Activated CD4-positive, alpha-beta T cell treated with anti-CD3 and anti-CD28 coated beads, Interleukin-2, amount 50 U/mL, for 4 hours (primary cell): ENCODE data around the gene MBD4.
"Not testable (repeated sequence)": the region's sequence is repeated elsewhere in the genome, so short reads cannot be mapped to it uniquely, and the experiment has no call there.

ENCODE experiments used
- DNase-seq, 2 experiments: peaks; one replicate each; pipeline ENCODE4 v3.0.0-alpha.2; 2020

The MBD4 gene

DNA sequence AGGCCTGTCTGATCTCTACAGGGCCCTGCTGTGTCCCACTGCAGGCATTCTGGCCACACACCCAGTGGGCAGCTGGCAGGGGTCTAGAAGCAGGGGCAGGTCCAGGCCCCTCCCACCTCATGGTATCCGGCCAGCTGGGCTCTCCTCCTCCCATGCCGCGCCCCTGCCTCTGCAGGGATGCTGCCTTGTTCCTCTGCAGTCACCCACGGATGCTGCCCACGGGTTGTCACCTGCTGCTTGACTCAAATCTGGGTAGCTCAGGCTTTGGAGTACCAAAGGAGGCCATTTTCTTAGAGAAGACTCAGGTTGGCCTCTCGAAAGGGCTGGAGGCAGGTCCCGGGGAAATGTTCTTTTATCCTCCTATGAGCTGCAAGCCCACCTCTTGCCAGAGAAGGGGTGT lies 36.3 kb downstream of the MBD4 start:
- DNase-seq, result no peak

DNA sequence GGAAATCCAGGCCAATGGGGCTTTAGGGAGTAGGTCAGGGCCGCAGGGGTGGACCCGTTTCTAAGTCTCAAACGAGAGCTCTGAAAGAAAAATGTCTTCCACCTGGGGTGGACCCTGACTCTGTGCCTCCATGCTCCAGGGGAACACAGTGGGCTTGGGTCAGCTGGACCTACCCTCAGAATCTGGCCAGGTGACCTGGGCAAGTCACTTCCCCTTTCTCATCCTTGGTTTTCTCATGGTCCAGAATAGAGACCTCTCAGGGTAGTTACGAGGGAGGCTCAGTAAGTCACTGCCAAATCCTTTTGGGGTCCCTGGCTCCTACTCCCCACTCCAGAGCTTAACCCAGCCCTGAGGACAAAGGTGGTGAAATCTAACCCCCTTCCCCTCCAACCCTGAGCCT lies 37.1 kb downstream of the MBD4 start:
- no peak for DNase-seq

DNA sequence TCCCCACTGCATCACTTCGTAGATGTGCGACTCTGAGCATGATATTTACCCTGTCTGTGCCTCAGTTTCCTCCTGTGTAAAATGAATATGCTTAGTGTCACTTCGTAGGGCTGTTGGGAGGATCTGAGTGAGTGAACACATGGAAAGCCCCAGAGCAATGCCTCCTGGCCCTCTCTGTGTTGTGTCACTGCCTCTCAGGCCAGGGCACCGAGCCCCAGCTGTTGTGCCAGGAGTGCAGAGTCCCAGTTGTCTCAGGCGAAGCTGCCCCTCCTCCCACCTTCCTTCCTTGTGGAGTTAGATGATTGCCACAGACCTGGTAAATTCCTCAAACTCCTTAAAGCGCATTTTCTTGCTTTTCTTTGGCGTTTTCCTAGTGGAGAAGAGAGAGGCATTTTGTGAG lies 37.5 kb downstream of the MBD4 start:
- no peak for DNase-seq

DNA sequence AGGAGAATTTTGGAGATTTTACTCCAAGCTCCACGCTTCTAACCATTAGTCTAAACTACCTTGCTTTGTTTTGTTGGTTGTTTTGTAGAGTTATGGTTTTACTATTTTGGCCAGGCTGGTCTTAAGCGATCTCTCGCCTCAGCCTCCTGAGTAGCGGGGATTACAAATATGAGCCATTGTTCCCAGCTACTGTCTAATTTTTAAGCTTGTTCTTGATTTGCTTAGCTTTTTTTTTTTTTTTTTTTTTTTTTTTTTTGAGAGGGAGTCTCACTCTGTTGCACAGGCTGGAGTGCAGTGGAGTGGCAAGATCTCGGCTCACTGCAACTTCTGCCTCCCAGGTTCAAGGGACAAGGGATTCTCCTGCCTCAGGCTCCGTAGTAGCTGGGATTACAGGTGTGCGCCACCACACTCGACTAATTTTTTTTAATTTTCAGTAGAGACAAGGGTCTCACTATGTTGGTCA lies 39.8 kb downstream of the MBD4 start:
- DNase-seq, result no peak

DNA sequence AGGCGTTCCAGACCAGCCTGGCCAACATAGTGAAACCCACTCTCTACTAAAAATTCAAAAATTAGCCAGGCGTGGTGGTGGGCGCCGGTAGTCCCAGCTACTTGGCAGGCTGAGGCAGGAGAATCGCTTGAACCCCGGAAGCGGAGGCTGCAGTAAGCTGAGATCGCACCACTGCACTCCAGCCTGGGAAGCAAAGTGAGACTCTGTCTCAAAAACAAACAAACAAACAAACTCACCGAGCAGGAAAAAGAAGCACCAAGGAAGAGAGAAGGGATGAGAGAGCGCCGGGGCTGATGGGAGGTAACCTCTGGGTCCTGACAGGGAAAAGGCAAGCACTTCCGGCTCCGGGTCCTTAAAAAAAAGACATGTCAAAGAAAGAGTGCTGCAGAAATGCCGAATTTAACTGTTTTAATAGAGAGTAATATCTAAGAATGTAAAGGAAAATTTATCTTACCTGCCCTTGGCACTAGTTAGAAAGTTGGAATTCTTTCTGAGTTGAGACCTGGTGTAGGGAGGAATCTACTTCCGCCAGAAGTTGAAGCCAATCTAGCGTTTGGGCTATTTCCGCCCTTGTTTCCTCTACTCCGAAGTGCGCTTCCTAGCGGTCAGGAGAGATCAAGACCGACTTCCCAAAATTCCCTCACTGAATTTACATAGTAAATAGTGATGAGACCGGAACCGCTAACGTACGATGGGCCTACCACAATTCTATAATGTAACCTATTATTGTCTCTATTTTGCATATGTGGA lies 40.4 kb downstream of the MBD4 start:
- DNase-seq, result peak; percentile 58 to 60

DNA sequence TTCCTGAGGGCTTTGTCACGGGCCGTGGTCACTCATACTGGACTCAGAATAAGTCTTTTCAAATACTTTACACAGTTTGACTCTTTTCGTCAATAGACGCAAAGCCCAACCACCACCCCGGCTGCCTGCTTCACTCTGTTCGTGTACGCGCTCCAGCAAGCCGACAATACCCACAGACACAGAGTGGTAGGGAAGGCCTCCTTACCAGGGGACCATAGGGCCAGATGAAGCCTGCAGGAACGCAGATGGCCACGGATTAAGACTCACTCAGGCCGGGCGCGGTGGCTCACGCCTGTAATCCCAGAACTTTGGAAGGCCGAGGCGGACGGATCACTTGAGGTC lies 41.0 kb downstream of the MBD4 start:
- DNase-seq, result peak in 1 of 2 experiments; percentile 4

DNA sequence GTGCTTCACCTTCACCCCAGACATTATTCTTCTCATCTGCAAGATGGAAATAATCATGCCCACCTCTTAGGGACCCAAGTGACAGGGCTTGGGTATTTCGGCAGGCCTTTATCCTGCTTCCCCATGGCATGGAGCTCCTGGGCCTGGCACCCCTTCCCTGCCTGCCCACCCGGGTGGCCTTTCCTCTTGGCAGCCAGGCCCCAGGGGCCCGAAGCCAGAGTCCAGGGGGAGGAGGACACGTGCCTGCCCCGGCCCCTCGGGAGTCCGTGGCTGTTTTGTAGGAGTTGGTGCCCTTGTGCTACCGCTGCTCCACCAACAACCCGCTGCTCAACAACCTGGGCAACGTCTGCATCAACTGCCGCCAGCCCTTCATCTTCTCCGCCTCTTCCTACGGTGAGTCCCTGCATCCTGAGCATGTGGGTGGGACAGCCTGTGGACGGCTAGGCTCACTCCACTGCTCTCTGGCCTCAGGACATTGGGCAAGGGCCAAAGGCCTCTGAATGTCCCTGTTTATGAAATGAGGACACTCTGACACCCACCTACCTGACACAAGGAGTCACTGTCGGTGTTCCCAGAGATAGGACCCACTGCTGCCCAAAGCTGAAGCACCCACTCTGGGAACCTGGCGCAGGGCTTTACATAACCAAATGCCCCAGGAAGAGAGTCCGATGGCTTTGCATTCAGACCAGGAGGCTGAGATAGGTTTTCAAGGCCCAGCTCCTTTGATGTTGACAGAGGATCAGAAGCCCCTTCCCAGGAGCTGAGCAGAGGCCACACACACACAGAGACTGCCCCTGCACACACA lies 45.8 kb downstream of the MBD4 start:
- not testable (repeated sequence) for DNase-seq

DNA sequence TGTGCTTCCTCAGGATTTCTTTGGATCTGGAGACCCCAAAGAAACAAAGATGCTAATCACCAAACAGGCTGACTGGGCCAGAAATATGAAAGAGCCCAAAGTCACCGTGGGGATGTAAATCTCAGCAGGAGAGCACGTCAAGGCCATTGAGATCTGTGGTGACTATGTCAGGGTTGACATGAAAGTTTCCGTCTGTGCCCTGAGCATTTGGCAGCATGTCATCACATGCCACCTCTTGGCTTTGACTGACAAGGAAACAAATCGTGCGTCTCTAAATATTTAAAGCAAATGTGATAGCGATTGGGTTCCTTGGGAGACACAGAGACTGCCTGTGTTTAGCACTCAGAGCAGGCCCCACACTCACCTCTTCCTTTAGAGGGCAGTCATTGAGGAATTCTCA lies 46.5 kb downstream of the MBD4 start:
- DNase-seq, result no peak

DNA sequence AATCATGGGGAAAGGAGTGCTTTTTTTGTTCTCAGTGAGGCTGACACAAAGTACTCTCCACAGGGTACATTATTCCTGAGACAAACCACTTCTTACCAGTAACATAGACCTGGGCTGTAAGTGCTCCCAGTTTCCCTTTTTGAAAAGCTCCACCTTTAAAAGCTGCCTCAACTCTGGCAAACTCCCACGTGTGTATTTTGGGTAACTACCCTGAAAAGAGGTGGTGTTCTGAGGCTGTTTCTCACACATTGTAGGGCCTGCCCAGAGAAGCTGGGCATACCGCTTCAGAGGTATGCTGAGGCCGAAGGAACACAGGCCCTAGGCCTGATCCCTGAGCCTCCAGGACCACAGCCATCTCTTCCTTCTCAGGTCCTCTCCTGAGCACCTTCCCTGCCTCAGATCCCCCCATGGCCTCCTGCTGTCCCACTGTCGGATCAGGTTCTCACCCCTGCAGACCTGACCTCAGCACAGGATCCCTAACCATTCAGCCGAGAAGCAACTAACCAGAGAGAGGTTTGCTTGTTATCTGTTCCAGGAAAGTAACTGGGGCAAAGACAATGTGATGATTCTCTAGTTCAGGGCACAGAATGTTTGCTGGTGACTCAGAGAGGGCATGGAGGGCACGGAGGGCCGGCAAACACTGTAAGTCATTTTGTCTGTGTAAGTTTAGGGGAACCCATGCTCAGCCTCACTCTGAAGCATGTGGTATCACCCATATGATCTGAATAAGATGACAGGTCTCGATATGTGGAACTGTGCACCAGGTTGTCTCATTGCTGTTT lies 47.5 kb downstream of the MBD4 start:
- not testable (repeated sequence) for DNase-seq

DNA sequence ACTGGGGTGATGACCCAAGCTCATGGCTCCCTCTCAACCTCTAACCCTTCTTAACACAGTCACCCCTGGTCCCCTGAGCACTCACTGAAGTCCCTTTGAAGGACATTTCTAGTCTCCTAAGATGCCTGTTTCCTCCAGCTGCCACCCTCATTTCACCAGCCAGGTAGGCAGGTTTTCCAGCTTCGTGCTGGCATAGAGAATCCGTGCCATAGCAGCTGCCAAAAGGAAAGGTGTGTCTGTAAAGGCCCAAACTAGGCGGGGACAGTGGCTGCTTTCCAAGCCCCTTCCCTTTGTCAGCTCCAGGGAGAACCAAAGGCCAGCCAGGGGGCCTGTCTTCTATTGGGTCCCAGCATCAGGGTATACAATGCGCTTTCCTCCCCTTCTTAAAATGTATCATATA lies 48.2 kb downstream of the MBD4 start:
- not testable (repeated sequence) for DNase-seq

DNA sequence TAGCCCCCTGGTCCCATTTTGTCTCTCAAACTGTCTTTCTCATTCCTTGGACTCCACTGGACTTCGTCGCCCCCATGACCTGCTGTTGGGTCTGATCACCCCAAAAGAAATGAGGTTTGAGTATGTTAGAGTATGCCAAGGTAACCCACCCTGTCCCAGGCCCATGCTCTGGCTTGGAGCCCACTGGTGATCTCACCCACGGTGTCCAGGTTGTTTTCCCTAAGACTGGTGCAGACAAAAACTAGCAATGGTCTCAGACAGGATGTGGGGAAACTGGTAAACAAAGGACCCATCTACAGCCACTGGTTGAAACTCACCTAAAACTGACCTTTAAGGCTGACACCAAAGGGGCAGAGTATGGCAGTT lies 50.2 kb downstream of the MBD4 start:
- DNase-seq, result no peak

DNA sequence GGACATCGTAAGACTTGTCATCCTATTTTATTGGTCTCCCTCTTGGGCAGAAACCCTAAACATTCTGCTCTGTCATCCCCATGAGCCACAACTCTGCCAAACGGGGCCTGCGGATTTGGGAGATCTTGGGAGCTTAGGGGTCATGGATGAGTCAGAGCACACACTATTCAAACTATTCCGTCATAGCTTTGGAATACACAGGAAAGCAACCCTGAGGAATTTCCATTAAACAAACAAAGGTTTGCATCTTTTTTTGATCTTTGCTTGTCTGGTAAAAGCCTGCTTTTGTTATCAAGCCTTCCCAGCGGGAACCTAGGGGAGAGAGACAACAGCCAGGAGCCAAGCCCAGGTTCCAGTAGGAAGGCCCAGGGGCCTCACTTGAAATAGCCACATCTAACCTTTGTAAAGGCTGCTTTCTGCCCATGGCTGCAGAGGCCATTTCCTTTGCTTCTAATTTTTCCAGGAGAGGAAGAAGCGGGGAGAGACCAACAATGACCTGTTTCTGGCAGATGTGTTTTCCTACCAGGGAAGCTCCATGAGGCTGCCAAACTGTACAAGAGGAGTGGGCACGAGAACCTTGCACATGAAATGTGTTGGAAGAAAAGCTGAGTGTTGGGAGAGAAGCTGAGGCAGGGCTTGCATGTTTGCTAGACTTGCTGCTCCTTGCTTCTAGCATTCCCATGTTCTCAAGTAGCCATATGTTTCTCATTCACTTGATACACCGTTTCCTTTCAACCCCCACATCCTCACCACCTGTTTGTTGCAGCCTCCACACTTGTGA lies 50.8 kb downstream of the MBD4 start:
- DNase-seq, result not testable (repeated sequence)

DNA sequence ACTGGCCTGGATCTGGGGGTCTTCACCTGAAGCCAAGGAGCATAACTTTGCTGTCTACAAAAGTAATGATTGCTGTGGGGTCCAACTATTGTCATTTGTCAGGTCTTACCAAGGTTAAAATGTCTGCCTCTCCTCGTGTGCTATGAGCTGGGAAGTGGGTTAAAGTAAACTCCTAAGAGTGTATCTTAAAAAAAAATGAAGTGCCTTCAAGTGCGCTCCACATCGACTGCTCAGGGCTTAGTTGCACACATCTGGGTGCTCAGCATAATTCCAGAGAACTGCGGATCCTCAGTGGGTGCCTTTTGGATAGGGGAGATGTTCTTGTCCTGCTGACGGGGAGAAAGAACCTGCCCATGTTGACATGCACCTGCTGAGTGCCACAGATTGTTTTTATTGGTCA lies 52.3 kb downstream of the MBD4 start:
- no peak for DNase-seq

DNA sequence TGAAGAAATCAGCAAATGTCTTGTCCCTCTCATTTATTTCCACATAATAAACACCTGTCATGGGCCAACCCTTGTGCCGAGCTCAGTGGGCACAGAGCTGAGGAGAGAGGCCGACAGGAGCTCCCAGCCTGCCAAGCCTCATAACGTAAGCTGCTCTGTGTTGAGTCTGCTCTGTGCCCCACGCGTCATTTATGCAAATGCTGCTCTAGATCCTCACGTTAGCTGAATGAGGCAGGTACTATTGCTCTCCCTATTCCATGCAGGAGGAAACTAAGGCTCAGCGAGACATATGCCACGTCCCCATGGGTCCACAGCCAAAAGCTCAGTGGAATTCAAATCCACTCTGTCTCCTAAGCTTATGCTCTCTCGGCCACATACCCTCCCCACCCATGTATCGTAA lies 52.8 kb downstream of the MBD4 start:
- DNase-seq, result no peak

DNA sequence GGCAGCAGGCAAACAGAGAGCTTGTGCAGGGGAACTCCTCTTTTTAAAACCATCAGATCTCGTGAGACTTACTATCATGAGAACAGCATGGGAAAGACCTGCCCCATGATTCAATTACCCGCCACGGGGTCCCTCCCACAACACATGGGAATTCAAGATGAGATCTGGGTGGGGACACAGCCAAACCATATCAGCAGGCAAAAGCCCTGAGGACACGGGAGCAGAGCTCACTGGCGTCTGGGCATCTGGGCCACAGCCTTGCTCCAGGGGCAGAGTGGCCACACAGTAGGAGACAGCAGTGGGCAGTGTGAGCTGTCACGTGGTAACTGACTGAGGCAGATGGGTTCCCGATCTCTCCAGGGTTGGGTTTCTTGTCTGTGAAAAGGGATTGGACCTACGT lies 54.2 kb downstream of the MBD4 start:
- DNase-seq, result not testable (repeated sequence)

DNA sequence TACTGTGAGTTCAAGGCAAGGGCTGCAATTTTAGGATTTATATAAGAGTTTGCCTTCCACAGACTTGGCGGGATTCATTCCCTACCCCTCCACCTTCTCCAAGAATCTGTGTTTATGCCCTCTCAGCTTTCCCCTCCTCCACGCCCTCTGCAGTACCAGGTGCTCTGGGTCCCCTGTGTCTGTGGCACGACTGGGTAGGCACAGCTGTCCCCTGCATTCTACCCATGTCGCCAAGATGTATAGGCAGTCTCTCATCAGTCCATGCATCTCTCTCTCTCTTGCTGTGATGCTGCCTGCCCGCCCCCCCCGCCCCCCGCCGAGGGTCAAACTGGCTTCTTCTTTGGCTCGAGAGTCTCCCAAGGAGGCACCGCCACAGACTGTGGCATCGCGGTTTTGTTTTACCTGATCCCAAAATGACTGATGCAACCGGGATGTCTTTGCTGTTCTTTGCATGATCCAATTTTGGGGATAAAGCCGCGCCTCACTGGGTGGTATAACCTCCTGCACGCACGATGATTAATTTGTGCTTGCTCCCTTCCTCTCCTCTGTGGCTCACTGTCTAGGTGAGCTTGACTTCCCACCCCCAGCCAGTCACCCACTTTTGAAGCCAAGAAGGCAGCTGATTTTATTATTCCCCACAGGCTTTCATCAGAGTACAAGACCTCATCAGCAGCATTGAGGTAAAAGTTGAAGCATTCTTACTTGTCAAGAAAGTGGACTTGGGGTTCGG lies 55.0 kb downstream of the MBD4 start:
- DNase-seq, result no peak

DNA sequence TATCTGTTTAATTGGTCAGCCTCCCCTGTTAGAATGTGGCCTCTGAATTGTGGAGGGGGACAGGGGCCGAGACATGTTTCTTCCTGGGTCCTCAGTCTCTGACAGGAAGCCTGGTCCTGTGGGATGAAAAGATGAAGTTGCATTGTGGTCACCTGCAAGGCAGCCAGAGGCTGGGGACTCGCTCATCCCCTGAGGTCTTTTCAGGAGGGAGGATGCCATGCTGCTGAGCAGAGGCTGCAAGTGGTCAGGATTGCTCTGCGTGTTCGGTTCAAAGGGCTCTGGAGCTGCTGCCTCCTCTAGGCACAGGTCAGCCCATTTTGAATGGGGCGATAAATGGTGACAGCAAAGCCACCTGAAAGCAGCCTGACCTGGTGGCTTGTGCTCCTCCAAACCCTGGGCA lies 55.6 kb downstream of the MBD4 start:
- DNase-seq, result not testable (repeated sequence)

DNA sequence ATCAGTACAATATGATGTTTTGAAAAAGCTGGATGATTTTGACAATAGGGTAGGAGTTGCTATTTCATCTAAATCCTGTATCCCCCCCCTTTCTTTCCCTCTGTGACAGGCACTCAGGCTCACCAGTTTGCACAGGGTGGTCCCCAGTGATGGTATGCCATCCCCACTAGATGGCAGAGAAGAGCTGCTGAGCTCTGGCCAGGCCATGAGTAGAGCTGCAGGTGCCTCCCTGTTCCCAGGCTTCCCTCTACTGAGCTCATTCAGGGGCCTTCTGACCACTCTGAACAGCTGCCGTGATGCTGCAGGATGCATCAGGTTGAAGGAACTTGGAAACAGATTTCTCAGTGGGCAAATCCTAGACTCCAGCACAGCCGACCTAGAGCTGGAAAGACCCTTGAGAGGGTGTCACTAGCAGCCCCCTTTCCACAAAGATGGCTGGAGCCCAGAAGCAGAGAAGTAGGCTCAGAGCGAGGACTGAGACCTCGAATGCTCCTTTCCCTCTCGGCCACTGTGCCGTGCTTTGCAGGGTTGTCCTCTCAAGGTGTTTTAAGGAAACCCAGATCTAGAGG lies 56.4 kb downstream of the MBD4 start:
- DNase-seq, result peak; percentile 22 to 30

DNA sequence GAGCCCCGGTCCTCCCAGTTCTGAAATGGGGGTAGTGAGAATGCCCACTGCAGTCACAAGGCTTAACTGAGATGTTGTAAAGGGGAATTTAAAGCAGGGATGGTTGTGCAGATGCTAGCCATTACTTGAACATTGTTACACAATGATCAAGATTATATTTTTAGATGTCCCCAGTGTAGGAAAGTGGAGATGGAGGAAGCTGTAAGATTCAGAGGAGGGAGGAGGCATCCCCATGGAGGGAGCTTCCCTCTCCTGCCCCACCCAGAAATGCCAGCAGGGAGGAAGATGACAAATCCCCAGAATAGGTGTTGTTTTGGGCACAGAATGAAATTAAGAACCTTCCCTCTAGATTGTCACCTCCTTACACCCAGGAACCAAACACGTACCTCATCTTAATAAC lies 57.4 kb downstream of the MBD4 start:
- DNase-seq, result no peak
